Inflammatory macrophage (primary cell): ENCODE results near the gene OR52A1.
"Not testable (repeated sequence)": the region's sequence is repeated elsewhere in the genome, so short reads cannot be mapped to it uniquely, and the experiment has no call there.

Experiments
- DNase-seq, 2 donors: peaks; one replicate each; pipeline ENCODE4 v3.0.0-alpha.2; 2020 to 2022
- total RNA-seq, 18 experiments: gene quantifications; one replicate each; lab custom pipeline; 2026; ENCODE audit warnings: mixed read lengths in 6 of 18, inconsistent platforms in 2 of 18; lab: John Stamatoyannopoulos, UW

The OR52A1 gene
- total RNA-seq = 0 to 0.18 (median 0) reads per million in 18 experiments

DNA sequence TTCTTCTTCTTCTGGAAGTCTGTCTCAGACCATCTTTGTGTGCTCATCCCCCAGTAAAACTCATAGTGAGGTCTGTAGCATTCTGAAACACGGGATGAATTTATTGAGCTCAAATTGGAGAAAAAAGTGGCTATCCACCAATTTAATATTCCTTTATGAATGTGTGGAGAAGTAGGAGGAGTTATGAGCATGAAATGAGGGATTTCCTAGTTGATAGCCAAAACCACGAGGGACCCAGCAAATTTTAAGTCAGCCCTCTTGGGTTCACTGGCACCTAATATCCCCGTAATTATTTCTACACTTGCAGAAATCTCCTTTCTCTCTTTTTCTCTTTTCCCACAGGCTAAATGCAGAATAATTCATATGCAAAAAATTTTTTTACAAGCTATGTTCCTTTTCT is at the start of gene OR52A1:
OR52A1 (minus strand) TSS at position 101 of the 400 bp plus-strand sequence. CDS start 2,388 bp downstream, outside the sequence.
- DNase-seq = no peak

DNA sequence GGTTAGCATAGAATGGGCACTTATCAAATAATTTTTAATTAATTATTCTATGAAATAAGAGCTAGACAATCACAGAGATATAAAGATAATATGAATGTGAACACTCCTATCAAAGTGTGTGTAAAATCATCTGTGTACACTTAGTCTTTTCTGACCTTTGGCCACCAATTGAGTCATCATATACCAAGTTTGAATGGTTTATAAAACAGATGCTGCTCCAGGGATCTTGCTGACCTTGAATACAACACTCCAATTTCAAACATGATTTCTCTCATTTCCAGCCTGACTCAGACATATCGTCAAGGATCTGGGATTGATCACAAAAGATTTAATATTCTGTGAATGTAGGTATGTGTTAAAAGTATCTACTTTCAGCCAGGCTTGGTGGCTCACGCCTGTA is 48.8 kb upstream of the OR52A1 start:
- DNase-seq = no peak

DNA sequence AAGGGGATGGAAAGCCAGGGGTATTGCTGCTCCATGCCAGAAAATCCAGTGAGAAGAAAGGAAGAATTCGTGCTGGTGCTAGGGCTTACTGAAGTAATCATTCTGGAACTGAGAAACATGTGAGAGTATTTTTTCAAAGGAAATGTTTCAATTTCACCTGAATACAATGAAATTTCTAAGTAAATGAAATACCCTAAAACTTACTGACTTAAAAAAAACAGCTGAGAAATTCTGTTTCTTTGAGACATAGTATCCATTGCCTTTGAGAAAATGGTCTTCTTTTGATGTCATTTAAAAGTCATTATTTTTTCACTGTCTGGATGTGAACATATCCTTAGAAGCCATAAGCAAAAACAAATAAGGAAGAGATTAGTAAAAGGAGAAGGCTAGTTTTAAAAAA is 46.0 kb upstream of the OR52A1 start, which contains the start of gene OR51V1:
OR51V1 (minus strand) TSS at position 101 of the 400 bp plus-strand sequence; CDS start at position 101, 0 bp downstream.
- DNase-seq = no peak

DNA sequence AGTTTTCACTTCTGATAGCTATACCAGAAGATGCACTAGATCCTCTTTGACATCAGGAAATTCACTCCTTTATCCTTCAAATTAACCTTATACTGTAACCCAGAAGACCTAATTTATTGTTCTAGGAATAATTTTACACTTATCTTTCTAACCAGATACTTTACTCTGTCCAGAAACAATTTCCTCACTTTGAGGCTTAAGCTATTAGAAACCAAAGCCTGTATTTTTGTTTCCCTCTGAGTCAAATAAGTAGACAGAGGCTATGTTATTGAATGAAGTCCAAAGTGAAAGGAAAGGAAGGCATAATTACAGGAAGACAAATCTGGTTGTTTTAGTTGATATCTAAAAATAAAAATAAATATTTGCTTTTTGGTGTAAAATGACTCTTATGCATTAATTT is 43.7 kb upstream of the OR52A1 start:
- no peak for DNase-seq

DNA sequence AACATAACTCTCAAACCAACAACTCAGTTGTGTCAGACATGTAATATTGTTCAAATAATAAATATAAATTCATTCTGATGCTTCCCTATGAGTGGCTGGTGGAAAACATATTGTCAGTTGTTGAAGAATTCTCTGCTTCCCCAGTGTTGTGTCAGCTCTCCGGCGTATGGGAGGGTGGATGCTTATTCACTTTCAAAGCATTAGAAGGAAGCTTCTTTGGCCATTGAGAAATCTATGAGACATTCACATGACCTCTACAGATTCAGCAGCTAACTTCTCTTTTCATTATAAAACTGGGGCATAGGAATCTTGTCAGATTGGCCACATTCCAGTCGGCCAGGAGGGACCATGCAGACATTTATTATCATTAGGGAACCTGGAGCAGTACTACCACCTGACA is 43.0 kb upstream of the OR52A1 start:
- peak; percentile 83 to 87 for DNase-seq

DNA sequence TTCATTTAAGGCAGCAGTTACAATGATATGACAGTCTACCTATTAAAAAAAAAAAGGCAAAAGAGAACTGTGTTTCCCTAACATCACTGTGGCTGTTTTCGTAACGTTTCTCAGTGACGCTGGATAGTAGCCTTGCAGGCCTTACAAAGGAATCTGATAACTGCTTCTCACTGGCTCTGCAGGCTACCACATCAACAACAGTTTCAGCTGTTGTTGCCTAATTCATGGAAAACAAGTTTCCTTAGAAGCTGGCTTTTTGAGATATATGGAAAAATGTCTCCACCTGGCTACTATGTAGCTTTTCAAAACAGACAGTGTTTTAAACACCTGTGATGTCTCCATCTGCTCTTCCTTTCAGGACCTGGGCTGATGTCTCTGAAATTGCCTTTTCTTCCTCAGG is 42.2 kb upstream of the OR52A1 start:
- DNase-seq = no peak

DNA sequence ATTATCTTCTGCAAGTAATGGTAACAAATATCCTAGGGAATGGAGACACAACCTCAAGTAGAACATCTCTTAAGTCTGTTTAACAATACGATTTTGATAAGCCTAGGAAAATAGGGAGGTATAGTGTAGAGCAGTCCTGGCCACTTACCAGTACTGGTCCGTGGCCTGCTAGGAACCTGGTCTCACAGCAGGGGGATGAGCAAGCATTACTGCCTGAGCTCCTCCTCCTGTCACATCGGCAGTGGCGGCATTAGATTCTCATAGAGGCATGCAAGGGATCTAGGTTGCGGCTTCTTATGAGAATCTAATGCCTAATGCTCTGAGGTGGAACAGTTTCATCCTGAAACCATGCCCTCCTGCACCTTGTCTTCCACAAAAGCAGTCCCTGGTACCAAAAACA is 41.5 kb upstream of the OR52A1 start:
- DNase-seq = no peak

DNA sequence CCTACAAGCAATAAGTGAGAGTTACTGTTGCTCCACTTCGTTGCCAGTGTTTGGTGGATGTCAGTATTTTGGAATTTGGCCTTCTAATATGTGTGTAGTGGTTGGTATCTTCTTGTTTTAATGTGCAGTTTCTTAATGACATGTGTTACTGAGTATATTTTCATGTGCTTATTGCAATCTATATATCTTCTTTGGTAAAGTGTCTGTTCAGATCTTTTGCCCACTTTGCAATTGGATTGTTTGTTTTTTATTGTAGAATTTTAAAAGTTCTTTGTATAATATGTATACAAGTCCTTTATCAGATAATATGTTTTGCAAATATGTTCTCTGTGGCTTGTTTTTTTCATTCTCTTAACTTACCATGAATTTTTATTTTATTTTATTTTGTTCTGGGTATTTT is 38.2 kb upstream of the OR52A1 start:
- no peak for DNase-seq

DNA sequence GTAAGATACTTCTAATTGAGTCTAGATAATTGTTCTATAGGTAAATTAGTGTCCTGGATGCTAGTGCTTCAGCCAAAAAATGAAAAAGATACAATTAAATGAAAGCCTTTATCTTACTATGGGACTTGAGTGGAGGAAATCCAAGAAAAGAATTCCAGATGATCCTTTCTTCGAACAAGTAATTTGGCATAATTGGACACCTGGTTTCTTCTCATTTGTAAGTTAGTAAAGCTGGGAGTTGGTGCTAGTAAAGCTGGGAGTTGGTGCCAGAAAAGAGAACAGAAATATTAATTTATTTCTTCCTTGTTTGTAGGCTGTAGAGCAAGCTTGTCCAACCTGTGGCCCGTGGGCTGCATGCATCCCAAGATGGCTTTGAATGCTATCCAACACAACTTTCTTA is 33.6 kb upstream of the OR52A1 start:
- DNase-seq = no peak

DNA sequence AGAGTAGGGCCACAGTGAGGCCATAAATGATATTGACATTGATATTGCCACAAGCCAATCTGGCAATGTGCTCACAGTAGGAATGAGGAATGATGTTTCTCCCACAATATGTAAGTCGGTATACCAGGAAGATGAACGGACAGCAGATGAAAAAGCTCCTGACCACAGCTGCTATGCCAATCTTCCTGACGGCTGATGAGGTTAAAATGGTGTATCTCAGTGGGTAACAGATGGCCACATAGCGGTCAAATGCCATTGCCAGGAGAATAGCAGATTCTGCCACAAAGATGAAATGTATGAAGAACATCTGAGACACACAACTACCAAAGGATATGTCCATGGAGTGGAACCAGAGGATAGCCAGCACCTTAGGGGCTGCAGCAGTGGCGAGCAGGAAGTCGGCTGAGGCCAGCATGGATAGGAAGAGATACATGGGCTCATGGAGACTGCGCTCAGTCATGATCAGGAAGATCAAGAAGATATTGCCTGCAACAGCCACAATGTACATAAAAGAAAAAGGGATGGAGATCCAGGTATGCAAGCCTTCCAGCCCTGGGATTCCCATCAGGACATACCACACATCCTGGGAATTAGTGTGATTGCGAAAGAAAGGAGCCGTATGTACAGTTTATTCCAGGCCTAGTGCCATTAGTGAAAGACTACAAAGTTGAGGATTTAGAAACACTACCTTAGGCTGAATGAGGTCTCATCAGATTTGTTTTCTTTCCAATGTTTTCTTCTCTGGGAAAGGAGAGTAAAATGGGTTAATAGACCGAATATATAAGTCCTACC is 23.7 kb upstream of the OR52A1 start:
- DNase-seq = no peak

DNA sequence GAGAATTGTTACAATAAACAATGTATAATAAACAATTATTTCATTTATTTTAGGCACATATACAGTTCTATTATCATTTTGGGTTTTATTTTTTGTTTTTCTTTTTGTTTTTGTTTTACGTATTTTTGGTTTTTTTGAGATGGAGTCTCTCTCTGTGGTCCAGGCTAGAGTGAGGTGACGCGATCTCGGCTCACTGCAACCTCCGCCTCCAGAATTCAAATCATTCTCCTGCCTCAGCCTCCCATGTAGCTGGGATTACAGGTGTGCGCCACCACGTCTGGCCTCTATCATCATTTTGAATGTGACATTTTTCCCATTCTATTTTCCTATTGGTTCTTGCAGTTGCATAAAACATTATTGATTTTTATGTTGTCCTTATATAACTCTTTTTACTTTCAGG is 20.4 kb upstream of the OR52A1 start:
- no peak for DNase-seq

DNA sequence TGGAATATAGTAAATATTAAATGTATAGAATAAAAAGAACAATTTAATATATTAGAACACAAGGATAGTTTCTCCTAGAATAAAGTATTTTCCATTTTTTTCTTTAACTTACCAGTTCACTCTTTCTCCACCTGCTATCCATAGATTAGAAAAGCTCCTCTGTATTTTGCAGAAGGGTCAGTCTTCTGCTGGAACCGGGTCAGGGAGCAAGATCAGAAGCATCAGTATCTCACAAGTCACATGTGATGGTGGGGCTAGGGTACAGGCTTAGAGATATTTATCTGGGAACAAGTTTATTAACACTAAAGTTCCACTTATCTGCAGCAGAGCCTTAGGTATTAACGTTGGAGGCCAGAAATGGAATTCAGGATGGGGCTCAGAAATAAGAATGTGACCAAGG is 17.3 kb upstream of the OR52A1 start:
- no peak for DNase-seq

DNA sequence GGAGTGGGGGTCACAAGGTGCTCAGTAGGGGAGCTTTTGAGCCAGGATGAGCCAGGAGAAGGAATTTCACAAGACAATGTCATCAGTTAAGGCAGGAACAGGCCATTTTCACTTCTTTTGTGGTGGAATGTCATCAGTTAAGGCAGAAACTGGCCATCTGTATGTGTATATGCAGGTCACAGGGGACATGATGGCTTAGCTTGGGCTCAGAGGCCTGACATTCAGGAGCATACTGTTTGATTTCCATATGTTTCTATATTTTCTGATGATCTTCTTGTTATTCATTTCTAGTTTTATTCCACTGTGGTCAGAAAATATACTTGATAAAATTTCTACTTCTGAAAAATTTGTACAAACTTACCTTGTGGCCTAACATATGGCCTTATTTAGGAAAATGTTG is 11.3 kb upstream of the OR52A1 start:
- DNase-seq = not testable (repeated sequence)

DNA sequence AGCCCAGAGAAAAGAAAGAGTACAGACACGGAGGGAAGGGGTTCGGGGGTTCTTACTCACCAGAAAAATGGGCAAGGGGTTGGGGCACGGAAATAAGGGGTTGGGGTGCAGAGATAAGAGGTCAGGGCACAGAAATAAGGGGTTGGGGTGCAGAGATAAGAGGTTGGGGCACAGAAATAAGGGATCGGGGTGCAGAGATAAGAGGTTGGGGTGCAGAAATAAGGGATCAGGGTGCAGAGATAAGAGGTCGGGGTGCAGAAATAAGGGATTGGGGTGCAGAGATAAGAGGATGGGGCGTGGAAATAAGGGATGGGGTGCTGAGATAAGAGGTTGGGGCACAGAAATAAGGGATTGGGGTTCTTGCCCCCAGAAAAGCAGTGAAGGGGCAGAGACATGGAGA is 10.2 kb upstream of the OR52A1 start:
- DNase-seq = not testable (repeated sequence)

DNA sequence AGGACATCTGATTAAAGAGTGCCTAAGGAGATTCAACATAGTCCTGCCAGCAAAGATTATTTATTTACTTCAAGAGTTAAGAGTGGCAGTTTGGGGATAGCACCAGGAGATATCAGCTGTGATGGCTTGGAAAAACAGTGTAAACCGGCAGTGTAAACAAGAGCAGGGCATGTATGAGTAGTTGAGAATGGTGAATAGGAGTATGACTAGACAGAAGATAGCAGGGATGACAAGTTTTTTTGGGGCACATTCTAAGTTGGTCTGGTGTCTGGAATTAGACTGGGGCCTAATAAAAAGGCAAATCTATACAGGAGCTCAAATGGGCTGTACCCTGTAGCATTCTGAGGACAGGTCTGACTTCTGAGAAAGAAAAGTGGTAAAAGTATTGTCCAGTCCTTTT is 6.5 kb upstream of the OR52A1 start:
- DNase-seq = not testable (repeated sequence)

DNA sequence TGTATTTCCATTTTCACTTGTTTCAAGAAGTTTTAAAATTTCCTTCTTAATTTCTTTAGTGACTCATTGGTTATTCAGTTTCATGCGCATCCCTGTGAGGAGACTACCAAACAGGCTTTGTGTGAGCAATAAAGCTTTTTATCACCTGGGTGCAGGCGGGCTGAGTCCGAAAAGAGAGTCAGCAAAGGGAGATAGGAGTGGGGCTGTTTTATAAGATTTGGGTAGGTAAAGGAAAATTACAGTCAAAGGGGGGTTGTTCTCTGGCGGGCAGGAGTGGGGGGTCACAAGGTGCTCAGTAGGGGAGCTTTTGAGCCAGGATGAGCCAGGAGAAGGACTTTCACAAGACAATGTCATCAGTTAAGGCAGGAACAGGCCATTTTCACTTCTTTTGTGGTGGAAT is 5.7 kb upstream of the OR52A1 start:
- DNase-seq = not testable (repeated sequence)

DNA sequence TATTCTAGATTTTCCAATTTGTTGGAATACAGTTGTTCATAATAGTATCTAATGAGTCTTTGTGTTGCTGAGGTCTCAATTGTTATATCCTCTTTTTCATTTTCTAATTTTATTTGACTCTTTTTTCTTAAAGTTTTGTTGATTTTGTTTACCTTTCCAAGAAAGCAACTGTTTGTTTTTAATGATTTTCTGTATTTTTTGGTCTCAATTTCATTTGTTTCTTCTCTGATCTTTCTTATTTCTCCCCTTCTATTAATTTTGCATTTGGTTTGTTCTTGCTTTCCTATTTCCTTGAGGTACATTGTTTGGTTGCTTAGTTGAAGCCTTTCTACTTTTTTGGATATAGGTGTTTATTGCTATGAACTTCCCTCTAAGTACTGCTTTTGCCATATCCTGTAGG is 5.2 kb upstream of the OR52A1 start:
- DNase-seq = no peak

DNA sequence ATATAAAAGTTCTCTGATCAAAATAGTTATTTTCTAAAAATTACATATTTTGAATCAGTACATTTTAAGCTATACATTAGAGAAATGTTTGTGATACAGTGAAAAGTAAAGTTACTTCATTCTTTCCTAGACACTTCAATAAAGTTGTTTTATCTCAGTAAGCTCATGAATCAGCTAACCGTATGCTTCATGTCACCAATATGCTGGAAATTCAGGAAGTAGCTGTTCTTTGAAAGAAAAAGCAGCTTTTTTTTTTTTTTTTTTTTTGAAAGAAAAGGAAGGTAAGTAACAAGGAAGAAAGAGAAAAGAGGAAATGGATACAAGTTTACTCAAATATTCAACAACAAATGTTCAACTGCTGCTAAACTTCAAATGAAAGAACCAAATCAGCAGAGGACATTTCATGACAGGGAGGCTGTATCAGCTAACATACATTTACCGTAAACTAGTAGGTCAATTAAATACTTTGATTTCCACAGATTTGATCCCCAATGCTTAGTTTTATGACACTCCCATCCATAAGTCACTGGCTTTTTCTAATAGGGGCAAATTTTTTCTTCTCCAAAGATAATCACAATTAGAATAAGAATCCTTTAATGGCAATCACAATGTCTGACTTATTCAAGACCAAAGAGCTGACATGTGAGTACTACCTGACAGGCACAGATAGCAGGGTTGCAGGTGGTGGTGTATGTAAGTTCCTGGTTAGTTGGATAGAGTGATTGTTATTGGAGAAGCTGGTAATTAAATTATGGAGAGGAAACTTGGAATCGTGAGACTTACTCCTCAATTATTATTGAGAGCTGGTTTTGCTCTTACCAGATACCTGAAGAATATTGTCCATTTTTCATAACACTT is 754 bp downstream of the OR52A1 start:
- no peak for DNase-seq

DNA sequence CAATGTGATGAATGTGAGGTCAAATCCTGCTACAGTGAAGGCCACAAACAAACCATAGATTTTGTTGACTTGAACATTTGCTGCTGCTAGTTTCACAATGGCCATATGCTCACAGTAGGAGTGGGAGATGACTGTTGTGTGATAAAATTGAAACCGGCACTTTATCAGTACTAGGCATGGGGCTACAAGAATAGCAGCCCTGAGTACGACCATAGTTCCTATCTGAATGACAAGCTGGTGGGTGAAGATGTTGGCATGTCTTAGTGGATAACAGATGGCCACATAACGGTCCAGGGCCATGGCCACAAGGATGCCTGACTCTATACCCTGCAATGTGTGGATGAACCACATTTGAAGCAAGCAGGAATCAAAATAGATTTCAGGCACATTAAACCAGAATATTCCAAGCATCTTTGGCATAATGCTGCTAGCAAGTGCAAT is 2.8 kb downstream of the OR52A1 start:
- DNase-seq = no peak

DNA sequence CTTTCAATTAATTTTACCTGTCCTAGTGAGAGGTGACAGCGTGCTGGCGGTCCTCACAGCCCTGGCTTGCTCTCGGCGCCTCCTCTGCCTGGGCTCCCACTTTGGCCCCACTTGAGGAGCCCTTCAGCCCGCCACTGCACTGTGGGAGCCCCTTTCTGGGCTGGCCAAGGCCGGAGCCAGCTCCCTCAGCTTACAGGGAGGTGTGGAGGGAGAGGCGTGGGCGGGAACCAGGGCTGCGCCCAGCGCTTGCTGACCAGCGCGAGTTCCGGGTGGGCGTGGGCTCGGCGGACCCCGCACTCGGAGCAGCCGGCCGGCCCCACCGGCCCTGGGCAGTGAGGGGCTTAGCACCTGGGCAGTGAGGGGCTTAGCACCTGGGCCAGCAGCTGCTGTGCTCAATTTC is 10.4 kb downstream of the OR52A1 start:
- not testable (repeated sequence) for DNase-seq

DNA sequence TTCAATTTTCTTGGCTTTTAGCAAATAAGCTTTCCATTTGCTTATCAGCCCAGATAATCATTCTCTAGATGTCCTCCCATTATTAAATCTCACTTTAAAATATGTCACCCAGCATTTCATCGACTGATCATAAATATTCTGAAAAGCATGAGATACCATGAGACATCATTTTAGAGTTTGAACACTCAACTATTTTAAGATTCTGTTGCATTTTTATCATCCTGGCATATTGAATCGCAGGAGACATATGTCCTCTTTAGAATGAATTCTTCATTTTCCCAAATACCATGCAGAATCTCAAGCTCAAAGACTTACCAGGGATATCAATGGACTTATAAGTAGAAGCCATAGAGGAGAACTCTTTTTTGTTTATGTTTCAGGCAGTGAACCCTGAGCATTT is 16.6 kb downstream of the OR52A1 start, which contains the start of gene OR52A5:
OR52A5 (minus strand) TSS at position 361 of the 400 bp plus-strand sequence. CDS start 5,714 bp downstream, outside the sequence.
- DNase-seq = no peak

DNA sequence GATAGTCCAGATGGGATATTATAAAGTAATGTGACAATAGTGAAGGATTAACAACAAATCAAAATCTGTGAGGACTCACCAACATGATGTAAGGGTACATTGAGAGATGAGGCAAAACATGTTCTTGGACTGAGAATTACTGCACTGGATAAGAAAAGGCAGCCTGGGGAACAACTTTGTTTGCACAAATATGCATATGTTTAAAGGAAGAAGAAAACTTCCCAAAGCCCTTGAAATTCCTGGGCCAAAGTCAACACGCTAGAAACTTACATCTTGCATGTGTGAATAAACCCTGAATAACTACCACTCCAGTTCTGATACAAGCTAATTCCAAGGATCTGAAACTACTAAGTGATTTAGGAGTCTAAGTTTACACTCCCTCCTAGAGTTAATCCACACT is 17.5 kb downstream of the OR52A1 start:
- DNase-seq = no peak

DNA sequence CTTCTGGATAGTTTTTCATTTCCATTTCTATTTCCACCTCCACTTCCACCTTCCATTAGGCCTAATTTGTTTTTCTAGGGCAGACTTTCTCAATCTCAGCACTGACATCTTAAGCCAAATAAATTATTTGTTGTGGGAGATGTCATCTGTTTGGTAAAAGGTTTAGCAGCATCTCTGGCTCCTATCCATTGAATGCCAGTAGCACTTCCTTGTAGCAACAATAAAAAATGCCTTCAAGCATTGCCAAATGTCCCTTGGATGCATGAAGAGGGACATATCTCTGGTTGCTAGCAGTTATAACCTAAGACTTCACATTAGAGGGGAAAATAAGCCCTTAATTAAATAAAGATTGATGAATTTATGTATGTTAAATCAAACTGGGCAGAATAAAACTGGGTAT is 18.3 kb downstream of the OR52A1 start:
- DNase-seq = no peak
